Hindlimb muscle (tissue), 1 donor: ENCODE data around the gene ADSL. TPM values are rescaled to one million over a fixed set of nuclear protein-coding genes. Genes with fewer than 3 reads are reported as not detected.
"Not testable (repeated sequence)": the region's sequence is repeated elsewhere in the genome, so short reads cannot be mapped to it uniquely, and the experiment has no call there.

ENCODE experiments used
- DNase-seq: peaks from one replicate; pipeline ENCODE4 v3.0.0-alpha.2; 2013
- polyA plus RNA-seq: library from polyadenylated mRNA; unstranded; fragments of 120-200 nt; gene quantifications from one replicate; pipeline ENCODE4 v1.2.1, GENCODE V29; 2013; ENCODE audit not compliant: insufficient read length

The ADSL gene
- 208 TPM for polyA plus RNA-seq

DNA sequence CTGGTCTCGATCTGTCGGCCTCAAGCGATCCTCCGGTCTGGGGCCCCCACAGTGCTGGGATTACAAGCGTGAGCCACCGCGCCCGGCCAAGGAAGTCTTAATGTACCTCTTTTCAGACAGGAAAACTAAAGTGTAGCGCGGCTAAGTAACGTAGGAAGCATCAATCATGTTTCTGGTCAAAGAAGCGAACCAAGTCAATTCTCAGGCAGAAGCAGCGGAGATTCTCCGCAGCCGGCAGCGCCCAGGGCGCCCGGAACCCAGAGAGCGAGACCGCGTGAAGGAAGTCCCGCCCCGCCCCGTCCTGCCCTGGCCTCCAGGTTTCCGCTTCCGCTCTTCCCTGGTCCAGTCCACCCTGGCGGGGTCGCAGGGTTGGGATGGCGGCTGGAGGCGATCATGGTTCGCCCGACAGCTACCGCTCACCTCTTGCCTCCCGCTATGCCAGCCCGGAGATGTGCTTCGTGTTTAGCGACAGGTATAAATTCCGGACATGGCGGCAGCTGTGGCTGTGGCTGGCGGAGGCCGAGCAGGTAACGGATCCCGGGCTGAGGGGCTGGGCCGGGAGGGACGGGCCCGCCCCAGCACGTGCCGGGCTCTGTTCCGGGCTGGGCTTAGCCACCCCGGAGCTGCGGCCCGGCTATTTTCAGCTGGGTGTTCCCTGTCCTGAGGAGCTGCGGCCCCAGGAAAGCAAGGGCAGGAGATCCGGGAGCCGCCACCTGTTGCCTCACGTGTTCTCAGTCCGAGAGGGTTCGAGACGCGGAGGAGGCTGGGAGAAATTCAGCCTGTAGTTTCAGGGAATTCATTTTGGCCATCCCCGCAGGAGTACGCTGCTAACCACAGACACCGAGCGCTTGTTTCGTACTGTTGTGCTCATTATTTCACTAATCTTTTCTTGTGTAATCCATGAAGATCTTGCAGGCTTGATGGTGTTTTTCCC is at the start of gene ADSL:
ADSL (plus strand) TSS at position 316 of the 934 bp plus-strand sequence; CDS start at position 375, 59 bp downstream.
- peak; percentile 94 for DNase-seq

- DNase-seq: no peak
These were observed 46.0 kb upstream of the ADSL start for GRCh38 chr22:40300316-40300715.

DNA sequence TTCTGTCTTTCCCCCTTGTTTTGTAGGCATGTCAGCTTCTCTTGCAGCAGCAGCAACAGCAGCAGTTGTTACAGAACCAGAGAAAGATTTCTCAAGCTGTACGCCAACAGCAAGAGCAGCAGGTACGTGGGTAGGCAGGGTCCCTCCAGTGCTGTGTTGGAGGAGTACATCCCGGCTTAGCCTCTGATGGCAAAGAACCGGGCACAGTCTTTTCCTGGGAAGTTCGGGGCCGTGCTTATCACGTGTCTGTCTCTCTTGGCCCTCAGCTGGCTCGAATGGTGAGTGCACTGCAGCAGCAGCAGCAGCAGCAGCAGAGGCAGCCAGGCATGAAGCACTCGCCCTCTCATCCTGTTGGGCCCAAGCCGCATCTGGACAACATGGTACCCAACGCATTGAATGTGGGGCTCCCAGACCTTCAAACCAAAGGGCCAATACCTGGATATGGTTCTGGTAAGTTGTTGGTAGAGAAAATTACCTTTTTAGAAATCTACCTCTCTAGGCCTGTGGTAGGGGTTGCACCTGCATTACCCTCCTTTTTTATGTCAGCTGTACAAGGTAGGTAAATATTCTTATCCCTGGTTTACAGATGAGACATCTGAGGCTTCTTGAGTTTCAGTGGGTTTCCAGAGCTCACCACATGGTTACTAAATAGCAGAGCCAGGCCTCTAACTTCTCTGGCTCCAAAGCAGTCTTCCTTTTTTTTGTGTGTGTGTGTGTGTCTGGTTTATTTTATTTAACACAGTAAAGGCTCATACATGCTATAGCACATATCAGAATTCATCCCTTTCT is 45.2 kb upstream of the ADSL start:
- DNase-seq: no peak

DNA sequence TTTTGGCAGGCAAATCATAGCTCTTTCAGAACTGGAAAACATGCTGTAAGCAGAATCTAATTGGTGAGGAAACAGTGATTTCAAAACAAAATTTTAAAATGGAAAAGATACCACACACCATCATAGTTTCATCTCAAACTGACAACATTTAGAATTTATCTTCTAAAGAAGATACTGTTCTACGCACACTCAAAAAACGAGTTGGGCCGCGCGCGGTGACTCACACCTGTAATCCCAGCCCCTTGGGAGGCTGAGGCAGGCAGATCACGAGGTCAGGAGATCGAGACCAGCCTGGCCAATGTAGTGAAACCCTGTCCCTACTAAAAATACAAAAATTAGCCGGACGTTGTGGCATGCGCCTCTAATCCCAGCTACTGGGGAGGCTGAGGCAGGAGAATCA is 44.2 kb upstream of the ADSL start:
- DNase-seq: no peak

- no peak for DNase-seq
These were observed 40.7 kb upstream of the ADSL start for GRCh38 chr22:40305625-40306024.

DNA sequence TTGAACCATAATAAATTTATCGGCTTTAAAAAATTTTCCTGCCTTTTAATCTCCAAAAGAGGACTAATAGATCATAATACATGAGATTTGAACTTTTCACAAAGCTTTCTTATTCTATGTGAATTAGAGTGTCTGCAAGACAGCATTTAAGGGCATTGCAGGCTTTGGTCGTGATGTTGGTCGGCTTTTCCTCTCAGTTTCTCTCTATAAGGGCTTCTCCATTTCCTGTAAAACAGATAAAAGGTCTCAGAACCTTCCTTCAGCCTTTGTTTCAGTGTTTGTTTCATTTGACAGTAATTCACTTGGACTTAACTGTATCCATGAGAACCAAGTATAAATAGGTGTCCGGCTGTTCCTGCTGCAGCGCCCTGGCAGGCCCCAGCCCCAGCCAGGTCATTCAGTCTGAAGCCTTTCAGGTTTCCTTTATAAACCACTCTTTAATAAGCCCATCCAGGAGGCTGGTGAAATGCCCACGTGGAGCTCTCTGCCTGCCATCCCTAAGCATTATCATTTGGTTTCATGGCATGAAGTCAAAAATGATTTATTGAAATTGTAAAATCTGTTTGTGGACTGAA is 37.2 kb upstream of the ADSL start:
- DNase-seq: no peak

- DNase-seq: no peak
These were observed 36.7 kb upstream of the ADSL start for GRCh38 chr22:40309631-40310030.

GRCh38 chr22:40310081-40310767 is 36.1 kb upstream of the ADSL start:
- peak; percentile 80 for DNase-seq

- DNase-seq: no peak
These were observed 35.6 kb upstream of the ADSL start for GRCh38 chr22:40310768-40311120.

GRCh38 chr22:40311646-40312045 is 34.7 kb upstream of the ADSL start:
- DNase-seq: not testable (repeated sequence)

DNA sequence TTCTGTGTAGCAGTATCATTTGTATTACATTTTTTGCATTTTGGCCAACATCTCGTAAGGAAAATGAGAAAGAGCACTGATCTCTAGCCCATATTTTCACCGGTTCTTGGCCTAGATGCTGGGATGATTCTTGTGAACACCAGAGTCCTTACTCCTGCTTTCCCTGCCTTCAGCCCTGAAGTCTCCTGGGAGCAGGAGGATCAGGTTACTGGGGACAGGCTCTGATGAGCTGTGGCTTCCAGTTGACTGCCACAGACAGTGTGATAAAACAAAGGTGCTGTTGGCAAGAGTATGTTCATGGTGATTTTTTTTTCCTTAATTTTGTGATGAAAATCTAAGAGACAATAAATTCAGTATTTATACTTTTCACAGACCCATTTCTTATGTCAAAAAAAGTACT is 34.2 kb upstream of the ADSL start:
- no peak for DNase-seq

DNA sequence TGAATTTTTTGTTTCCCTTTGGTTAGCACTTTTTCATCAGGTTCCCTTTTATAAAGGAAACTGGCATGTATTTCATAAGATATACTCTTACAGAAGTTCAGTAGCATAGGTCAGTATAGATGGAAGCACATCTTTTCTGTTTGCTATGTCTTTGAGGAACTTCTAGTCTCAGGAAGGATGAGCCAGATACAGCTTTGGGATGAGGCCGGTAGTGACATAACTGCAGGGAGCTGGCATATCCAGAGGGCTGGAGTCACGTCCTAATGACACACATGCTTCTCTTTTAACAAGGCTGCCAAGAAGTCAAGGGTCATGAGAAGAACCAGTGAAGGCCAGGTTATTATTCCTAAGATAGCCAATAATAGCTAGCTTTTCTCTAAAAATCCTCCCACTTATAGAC is 33.3 kb upstream of the ADSL start:
- DNase-seq: no peak

- DNase-seq: no peak
These were observed 32.3 kb upstream of the ADSL start for GRCh38 chr22:40314041-40314440.

DNA sequence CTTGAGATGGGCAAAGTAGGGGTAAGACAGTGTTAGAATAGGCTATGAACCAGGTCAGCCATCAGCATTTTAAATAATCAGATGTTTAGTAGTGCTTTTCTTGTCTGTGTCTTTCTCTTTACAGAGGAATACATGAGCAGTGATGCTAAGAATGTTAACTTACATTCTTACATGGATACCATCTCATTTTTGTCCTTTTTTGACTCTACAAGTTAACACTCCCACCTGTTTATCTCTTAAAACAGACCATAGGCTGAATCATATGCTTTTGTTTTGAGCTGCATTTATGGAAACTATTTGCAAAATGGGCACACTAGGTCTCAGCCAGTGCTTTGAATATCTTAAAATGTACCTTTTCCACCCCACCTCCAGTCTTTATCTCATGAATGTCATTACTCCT is 25.6 kb upstream of the ADSL start:
- DNase-seq: no peak

DNA sequence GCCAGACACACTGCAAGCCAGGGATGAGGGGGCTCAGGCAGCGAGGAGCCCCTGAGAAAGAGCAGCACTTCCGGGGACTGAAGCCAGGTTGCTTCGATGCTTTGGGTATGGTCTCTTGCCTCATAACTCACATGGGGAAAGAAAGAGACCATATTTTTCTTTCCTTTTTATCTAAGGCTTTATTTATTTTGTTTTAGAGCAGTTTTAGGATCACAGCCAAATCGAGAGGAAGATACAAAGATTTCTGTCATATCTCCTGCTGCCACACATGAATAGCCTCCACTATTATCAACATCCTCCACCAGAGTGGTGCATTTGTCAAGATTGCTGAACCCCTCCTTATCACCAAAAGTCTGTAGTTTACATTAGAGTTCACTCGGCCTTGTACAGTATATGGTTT is 24.3 kb upstream of the ADSL start:
- no peak for DNase-seq

- DNase-seq: no peak
These were observed 23.4 kb upstream of the ADSL start for GRCh38 chr22:40322818-40323447.

DNA sequence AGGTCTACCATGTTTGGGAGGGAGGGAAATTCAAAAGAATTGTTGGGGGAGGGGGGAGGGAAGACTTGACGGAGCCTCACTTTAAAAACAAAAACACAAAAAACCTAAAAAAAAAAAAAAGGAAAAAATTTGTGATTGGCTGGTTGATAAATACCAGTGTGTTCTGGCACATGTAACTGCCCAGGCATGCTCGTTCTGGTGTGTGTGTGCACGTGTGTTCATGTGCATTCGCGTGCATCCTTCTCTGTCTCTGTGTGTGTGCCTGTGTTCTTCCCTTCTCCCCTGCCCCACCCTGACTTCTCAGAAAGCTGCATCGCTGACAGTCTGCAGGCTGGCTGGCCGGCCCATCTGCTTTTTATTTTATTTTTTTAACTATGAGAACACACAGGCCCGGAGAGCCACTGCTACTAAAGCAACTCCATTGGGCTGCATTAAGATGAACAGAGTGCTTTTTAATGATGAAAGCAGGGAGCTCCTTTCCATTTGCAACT is 22.6 kb upstream of the ADSL start:
- peak; percentile 59 for DNase-seq

GRCh38 chr22:40324468-40325305 is 21.6 kb upstream of the ADSL start:
- no peak for DNase-seq

DNA sequence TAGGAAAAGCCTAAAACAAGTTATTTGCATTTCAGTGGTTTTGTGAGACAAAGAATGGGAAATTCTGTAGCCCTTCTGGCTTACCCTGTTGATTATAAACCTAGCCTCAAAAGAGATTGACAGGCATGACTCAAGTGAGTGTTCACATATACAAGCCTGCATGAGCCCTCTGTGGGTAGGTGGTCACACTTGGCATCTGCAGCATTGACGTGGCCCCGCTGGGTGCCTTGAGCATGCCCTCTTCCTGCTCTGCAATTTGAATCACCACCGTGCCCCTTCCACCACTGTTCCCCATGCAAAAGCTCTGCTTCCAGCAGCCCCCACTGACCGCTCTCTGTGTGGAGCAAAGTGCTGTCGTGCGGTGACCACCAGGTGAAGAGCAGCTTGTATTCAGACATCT is 21.0 kb upstream of the ADSL start:
- no peak for DNase-seq

GRCh38 chr22:40326905-40327735 is 19.2 kb upstream of the ADSL start:
- no peak for DNase-seq
